Calu3 (cell line): ENCODE results near the gene STRC. TPM values are rescaled to one million over a fixed set of nuclear protein-coding genes. Genes with fewer than 3 reads are reported as not detected.
"Not testable (repeated sequence)": the region's sequence is repeated elsewhere in the genome, so short reads cannot be mapped to it uniquely, and the experiment has no call there.

Experiments used
- Bru-seq: library from RNA; stranded (reverse); fragments of 400-500 nt; gene quantifications from one replicate; lab custom pipeline; 2021; lab: Mats Ljungman, UMichigan
- BruChase-seq, 2 experiments: library from RNA; stranded (reverse); fragments of 400-500 nt; gene quantifications; one replicate each; lab custom pipeline; 2021; lab: Mats Ljungman, UMichigan
- BruUV-seq: library from RNA; stranded (reverse); fragments of 400-500 nt; replicated peaks from 2 replicates; lab custom pipeline; 2021; lab: Mats Ljungman, UMichigan
- CTCF ChIA-PET: fragments of 300-600 bp; sonication (Branson Sonifier 250); formaldehyde crosslinking; loops from one replicate; lab custom pipeline; 2022; ENCODE audit warnings: antibody characterized with exemption; lab: Charles Lee
- DNase-seq: peaks from one replicate; pipeline ENCODE4 v3.0.0; 2022
- H3K27ac Mint-ChIP-seq: one replicate; pipeline ENCODE4 v1.8.0; 2022; ENCODE audit warnings: mixed read lengths; ENCODE audit not compliant: unreplicated experiment
- H3K27me3 Mint-ChIP-seq: one replicate; pipeline ENCODE4 v1.8.0; 2022; ENCODE audit warnings: mixed read lengths; ENCODE audit not compliant: unreplicated experiment
- H3K36me3 Mint-ChIP-seq: one replicate; pipeline ENCODE4 v1.8.0; 2022; ENCODE audit warnings: mild to moderate bottlenecking, moderate library complexity, mixed read lengths; ENCODE audit not compliant: insufficient read depth, unreplicated experiment
- H3K4me1 Mint-ChIP-seq: one replicate; pipeline ENCODE4 v1.8.0; 2022; ENCODE audit warnings: mild to moderate bottlenecking, low read depth, mixed read lengths; ENCODE audit not compliant: unreplicated experiment
- H3K4me3 Mint-ChIP-seq: one replicate; pipeline ENCODE4 v1.8.0; 2022; ENCODE audit warnings: mild to moderate bottlenecking, low read depth, moderate library complexity, mixed read lengths; ENCODE audit not compliant: unreplicated experiment
- H3K9me3 Mint-ChIP-seq: one replicate; pipeline ENCODE4 v1.8.0; 2022; ENCODE audit warnings: low read depth, mixed read lengths; ENCODE audit not compliant: unreplicated experiment
- intact Hi-C: fragments of 100-400 bp; cut with micrococcal nuclease; formaldehyde crosslinking; loops from one replicate; pipeline ENCODE4 v1.10.0; 2022; ENCODE audit not compliant: unreplicated experiment
- long read RNA-seq: library from polyadenylated mRNA; stranded (forward); transcript quantifications from one replicate; pipeline ENCODE4 v2.0.0, GENCODE V29; 2022
- total RNA-seq: library from RNA; stranded (reverse); gene quantifications from 2 replicates; pipeline ENCODE4 v1.2.3, GENCODE V29; 2022
- TF ChIP-seq, protein P1 (sequence below): fragments of 200-600 bp; IDR thresholded peaks from one replicate; pipeline ENCODE4 v1.8.0; 2022; ENCODE audit warnings: antibody characterized with exemption; ENCODE audit not compliant: unreplicated experiment

Gene STRC
- total RNA-seq (0.57 and 1.1 TPM in 2 replicates), Bru-seq, nascent RNA (percentile 10 among the genes with signal in this experiment), BruChase-seq, experiment 1, labeled RNA remaining after a 6-hour chase (percentile 30 among the genes with signal in this experiment), BruChase-seq, experiment 2, labeled RNA remaining after a 2-hour chase (percentile 17 among the genes with signal in this experiment)
- long read RNA-seq, partial matches to known transcripts, result 2 of 3 reads
- long read RNA-seq, other reads (novel, unspliced or antisense), result 1 of 3 reads

DNA sequence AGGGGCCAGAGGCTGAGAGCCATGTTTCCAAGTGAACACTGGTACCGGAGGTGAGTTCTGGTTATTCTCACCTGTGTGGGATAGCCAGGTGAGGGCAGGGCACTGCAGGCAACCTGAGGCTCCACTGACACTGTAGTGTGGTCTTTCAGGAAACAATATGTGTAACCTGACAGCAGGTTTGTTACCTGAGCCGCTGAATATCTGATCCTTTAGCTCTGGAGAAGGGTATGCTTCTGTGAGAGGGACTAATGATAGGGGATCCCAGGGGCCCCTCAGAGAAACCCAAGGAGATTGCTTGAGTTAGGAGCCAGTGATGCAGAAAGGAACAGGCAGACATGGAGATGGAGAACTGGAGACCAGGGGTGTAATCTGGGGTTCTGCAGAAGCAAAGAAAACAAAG is at the start of gene STRC:
TSS of gene STRC (minus strand) at position 101 of the 400 bp plus-strand sequence. CDS start at position 23, 78 bp downstream.
- CTCF ChIA-PET, H3K27ac Mint-ChIP-seq, DNase-seq, H3K4me3 Mint-ChIP-seq, H3K4me1 Mint-ChIP-seq, H3K36me3 Mint-ChIP-seq, H3K9me3 Mint-ChIP-seq, H3K27me3 Mint-ChIP-seq, BruUV-seq, intact Hi-C loops: not testable (repeated sequence)

DNA sequence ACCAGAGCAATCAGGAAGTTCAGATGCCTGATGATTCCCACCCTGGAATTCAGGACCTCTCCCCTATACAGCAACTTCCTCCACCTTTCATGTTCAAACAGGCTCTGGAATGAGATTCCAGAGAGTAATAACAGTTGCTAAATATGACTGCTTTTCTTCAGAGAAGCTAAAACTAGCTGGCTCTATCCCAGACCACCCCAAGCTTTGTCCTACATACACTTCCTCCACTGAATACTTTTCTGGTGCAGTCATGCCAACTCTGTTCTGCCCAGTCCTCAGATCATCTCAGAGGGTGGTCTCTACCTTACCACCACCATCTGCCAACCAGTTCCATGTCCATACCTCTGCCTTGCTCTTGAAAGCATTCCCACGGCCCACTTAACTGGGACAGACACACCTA is 47.6 kb upstream of the STRC start:
- DNase-seq, H3K4me1 Mint-ChIP-seq, H3K27ac Mint-ChIP-seq, H3K36me3 Mint-ChIP-seq, H3K27me3 Mint-ChIP-seq, H3K9me3 Mint-ChIP-seq, H3K4me3 Mint-ChIP-seq, BruUV-seq, intact Hi-C loops, CTCF ChIA-PET: not testable (repeated sequence)

DNA sequence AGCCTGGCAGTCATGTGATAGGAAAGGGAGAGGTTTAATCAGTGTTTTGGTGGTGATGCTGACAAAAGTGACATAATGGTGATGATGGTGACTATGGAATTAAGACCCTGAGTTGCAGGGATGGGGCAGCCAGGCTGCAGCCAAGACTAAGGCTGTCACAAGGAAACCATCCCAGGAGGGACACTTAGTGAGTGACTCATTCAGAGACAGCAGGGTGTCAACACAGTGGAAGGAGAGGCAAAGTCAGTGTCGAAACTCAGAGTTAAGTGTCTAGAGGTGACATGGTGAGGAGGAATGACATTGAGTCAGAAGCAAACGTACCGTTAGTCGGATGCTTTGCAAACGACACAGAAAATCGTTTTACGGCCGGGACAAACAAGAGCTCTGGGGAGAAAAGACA is 44.7 kb upstream of the STRC start:
- H3K27me3 Mint-ChIP-seq, H3K27ac Mint-ChIP-seq, CTCF ChIA-PET, H3K36me3 Mint-ChIP-seq, H3K4me3 Mint-ChIP-seq, DNase-seq, intact Hi-C loops, H3K9me3 Mint-ChIP-seq, BruUV-seq, H3K4me1 Mint-ChIP-seq: not testable (repeated sequence)

DNA sequence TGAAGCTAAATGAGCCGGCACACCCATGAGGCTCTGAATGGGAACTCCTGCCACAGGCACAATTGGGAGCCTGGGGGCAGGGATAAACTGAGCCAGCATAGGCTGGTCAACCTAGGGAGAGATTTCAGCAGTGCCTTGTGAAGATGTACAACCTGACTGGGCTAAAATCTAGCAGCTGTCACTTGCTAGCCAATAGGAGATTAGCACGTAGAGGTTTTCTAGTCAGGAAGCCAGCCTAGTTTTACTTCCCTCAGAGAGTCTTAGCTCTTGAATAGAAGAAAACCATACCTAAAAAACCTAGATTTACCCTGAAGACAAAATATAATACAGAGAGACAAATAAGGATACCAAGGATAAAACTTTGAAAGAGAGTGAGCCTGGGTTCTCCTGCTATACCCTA is 43.7 kb upstream of the STRC start:
- intact Hi-C loops, H3K27ac Mint-ChIP-seq, H3K9me3 Mint-ChIP-seq, H3K4me3 Mint-ChIP-seq, CTCF ChIA-PET, H3K27me3 Mint-ChIP-seq, H3K4me1 Mint-ChIP-seq, H3K36me3 Mint-ChIP-seq, DNase-seq, BruUV-seq: not testable (repeated sequence)

DNA sequence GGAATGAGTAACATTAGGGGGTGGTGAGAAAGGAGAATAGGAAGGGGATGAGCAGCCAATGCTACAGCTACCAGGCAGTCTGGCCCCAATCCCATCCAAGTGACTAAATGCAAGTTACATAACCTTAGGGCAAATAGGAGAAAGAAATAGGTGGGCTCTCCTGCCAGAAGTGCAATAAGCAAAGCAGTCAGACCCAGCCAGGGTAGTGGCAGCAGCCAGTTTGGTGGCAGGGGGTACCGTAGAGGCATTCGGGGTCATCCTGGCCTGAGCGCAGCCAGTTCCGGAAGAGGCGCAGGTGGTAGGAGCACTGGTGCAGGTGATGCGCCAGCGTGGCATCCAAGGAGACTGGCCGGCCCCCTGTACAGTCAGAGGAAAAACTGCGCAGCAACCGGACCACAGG is 41.1 kb upstream of the STRC start:
- DNase-seq, BruUV-seq, H3K36me3 Mint-ChIP-seq, H3K4me3 Mint-ChIP-seq, H3K27ac Mint-ChIP-seq, H3K27me3 Mint-ChIP-seq, CTCF ChIA-PET, H3K4me1 Mint-ChIP-seq, intact Hi-C loops, H3K9me3 Mint-ChIP-seq: not testable (repeated sequence)

DNA sequence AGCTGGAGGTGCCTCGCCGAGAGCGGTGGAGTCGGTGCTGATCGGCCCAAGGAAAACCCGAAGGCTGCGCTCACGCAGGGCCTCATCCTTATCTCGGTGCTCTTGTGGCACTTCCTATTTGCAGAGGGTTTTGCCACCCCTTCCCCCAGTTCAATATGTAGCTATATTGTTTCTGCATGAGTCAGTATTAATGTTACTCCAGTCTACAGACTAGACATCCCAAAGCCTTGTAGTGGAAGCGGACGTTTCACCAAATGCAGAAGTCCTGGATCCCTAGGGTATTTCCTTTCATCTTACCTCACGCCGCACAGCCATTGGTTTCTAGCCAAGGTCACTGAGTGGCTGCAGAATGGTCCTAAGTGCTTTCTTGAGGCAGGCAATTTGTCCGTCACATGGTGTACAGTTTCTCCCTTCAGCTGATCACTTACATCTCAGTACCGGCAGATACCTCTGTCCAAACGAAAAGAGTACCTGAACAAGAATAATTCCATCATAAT is 30.9 kb upstream of the STRC start:
- H3K4me3 Mint-ChIP-seq, CTCF ChIA-PET, H3K27me3 Mint-ChIP-seq, H3K4me1 Mint-ChIP-seq, BruUV-seq, DNase-seq, H3K27ac Mint-ChIP-seq, H3K9me3 Mint-ChIP-seq, H3K36me3 Mint-ChIP-seq, intact Hi-C loops: not testable (repeated sequence)

DNA sequence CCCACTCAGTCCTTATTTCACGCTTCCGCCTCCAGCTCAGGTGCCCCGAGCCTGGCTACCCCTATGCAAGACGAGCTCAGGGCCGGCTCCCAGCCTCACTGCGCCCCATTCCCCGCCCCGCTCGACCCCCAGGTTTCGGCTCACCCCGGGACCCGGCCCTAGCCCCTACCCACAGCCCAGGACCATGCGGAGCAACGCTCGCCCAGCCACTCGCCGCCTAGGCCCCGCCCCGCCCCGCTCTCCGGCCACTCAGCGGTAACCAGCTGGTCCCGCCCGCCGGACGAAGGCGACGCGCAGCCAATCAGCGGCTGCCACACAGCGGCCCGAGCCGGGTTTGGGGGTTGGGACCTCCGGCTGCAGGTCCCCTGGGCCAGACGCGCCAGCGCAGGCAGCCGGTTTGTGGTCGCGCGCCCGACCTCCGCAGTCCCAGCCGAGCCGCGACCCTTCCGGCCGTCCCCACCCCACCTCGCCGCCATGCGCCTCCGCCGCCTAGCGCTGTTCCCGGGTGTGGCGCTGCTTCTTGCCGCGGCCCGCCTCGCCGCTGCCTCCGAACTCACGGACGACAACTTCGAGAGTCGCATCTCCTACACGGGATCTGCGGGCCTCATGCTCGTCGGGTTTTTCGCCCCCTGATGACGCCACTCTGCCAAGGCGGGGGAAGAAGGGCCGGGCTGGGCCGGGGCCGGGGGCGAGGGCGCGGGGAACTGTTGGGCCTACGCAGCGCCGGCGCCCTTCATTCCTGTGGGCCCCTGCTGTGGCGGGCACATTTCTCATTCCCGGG is 30.2 kb upstream of the STRC start, which contains the start of gene CATSPER2:
TSS of gene CATSPER2 (minus strand) at position 196 of the 781 bp plus-strand sequence. CDS start 783 bp downstream, outside the sequence.
- Mint-ChIP-seq H3K9me3 (no peaks in the 10 kb centered on the region), H3K27me3 (no peaks in the 10 kb centered on the region), H3K4me3 (no peak within 1 kb of the TSS), H3K27ac (no peak within 1 kb of the TSS), H3K36me3 (no peaks in the 10 kb centered on the region), H3K4me1 (no peaks in the 10 kb centered on the region)
- TF ChIP-seq, protein P1, sequence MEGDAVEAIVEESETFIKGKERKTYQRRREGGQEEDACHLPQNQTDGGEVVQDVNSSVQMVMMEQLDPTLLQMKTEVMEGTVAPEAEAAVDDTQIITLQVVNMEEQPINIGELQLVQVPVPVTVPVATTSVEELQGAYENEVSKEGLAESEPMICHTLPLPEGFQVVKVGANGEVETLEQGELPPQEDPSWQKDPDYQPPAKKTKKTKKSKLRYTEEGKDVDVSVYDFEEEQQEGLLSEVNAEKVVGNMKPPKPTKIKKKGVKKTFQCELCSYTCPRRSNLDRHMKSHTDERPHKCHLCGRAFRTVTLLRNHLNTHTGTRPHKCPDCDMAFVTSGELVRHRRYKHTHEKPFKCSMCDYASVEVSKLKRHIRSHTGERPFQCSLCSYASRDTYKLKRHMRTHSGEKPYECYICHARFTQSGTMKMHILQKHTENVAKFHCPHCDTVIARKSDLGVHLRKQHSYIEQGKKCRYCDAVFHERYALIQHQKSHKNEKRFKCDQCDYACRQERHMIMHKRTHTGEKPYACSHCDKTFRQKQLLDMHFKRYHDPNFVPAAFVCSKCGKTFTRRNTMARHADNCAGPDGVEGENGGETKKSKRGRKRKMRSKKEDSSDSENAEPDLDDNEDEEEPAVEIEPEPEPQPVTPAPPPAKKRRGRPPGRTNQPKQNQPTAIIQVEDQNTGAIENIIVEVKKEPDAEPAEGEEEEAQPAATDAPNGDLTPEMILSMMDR, result no peak
- DNase-seq, result no peak
- CTCF ChIA-PET, result no interaction called here
- intact Hi-C loops, result no loop called here
- BruUV-seq, result no TSS peak

DNA sequence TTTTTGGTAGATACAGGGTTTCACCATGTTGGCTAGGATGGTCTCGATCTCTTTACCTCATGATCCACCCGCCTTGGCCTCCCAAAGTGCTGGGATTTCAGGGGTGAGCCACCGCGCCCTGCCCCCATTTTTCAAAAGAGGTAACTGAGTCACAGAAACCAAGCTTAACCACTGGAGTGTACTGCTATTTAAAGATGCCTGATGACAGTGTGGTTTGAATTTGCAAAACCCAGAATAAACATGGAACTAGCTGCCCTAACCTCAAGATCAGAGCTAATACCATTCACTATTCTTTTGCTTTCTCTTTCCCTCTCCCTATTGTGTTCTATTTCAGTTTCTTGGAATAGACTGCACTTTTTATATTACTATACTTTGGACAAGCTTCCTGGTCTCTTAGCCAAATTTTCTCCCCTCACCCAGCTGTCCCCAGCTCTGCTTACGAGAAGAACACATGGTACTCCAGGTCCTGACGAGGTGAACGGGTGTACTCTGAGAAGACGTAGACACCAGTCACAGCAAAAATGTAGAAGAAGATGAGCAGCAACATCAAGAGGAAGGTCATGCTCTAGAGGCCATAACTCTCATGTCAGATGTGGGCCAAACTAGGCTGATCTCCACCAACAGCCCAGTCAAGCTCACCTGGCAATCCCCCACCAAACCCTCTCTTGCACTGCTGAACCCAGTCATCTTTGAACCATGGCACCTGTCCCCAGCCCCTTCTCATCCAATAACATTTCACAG is 20.0 kb upstream of the STRC start:
- BruUV-seq, H3K4me3 Mint-ChIP-seq, H3K27ac Mint-ChIP-seq, H3K9me3 Mint-ChIP-seq, H3K36me3 Mint-ChIP-seq, CTCF ChIA-PET, H3K4me1 Mint-ChIP-seq, intact Hi-C loops, DNase-seq: not testable (repeated sequence)
- H3K27me3 Mint-ChIP-seq, result peaks cover 11% of the 10 kb centered on the region
